Epidermal melanocyte (primary cell): ENCODE measurements around the gene IGHMBP2.

ENCODE experiments used
- DNase-seq: peaks from one replicate; pipeline ENCODE4 v3.0.0; 2011; ENCODE audit warnings: low spot score; ENCODE audit not compliant: insufficient read length

Gene IGHMBP2

DNA sequence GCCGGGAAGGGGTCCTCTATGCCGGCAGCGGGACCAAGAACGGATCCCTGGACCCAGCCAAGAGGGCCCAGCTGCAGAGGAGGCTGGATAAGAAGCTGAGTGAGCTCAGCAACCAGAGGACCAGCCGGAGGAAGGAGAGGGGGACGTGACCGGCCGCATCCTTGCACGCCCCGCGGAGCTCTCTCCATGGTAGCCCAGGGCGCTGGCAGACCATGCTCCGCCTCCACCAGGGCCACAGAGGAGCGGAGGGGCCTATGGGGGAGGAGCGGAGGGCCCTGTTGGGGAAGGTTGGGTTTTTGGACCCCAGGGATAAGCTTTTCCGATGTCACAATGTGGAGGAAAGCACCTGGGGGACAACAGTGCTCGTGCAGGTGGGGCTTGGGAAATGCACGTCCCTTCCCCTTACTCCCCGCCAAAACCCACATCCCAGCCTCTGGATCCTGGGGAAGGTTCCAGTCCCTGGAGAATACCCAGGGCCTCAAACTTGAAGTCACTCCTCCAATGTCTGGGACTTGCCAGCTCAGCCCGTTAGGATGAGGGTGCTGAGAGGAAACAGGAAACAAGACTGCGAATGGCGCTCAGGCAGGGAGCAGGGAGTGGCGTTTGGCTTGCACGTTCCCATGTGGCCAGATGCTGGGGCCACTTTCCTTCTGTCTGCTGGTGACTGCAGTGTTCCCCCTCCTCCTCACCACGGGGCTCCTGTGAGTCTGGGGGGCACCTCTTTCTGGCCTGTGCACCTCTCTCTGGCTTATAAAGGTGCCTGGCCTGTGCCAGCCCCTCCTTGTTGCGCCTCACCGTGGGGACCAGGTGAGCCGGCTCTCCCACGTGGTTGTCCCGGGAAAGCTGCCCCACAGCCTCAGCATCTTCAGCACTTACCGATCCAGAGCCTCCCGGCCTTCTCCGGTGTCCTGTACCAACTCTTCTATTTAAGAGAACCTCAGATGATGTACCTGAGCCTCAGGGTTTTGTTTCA lies 36.2 kb downstream of the IGHMBP2 start:
- no peak for DNase-seq

- no peak for DNase-seq
Measured at GRCh38 chr11:68940651-68941323, 37.1 kb downstream of the IGHMBP2 start.

GRCh38 chr11:68941324-68942094 lies 37.8 kb downstream of the IGHMBP2 start:
- no peak for DNase-seq

DNA sequence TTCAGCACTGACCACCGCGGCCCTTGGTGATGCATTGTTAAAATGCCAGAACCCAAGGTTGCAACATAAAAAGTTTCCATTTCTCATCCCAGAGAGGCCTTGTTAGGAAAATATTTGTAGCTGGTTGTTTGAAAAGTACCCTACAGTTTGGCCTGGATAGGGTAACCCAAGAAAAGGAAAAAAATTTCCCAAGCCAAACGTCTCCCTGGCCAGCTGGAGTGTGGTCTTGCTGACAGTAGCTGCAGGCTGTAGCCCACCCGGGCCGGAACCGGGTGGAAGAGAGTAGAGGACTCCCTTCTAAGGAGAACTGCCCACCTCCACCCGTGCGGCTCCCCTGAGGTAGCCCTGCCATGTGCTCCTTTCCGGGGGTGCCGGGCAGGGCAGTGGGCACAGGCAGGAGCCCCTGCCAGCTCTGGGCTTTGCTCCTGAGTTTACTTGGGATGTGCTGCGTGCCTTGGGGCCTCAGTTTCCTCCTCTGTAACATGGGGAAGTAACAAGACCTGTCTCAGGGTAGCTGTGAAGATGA lies 38.5 kb downstream of the IGHMBP2 start:
- no peak for DNase-seq

DNA sequence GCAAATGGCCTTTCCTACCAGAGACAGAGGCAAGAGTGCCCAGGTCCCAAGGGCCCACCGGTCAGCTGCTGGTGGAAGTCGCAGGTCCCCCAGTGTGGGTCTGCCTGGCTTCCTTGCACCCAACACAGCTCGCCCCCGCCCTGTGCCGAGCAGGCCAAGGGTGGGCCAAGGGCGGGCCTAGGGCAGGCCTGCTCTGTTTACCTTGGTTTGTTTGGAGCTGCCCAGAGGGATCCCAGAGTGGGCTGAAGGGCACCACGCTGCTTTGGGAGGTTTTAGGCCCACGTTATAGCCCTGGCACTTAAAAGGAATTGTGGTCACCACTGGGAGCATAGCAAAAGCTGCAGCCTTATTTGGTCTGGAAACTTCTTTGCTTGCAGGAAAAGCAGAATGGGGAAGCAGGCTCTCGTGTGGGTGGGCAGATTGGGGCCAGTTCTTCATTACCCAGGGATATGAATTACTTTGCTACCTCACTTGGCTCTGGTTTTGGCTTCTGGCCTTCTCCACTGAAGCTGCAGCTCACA lies 39.1 kb downstream of the IGHMBP2 start:
- DNase-seq, result no peak

- peak; percentile 87 for DNase-seq
Measured at GRCh38 chr11:68946416-68947090, 42.9 kb downstream of the IGHMBP2 start.

DNA sequence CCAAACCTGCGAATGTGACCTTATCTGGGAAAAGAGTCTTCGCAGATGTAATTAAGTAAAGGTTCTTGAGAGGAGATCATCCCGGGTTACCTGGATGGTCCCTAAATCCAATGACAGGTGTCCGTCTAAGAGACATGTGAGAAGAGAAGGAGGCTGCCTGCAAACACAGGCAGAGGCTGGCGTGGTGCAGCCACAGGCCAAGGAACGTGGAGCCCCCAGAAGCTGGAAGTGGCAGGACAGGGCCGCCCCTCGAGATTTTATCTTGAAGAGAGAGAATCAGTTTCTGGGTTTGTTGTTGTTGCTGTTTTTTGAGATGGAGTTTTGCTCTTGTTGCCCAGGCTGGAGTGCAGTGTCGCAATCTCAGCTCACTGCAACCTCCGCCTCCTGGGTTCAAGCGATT lies 43.5 kb downstream of the IGHMBP2 start:
- no peak for DNase-seq

GRCh38 chr11:68948496-68948895 lies 44.8 kb downstream of the IGHMBP2 start:
- DNase-seq, result no peak

- no peak for DNase-seq
Measured at GRCh38 chr11:68948935-68949334, 45.2 kb downstream of the IGHMBP2 start.

DNA sequence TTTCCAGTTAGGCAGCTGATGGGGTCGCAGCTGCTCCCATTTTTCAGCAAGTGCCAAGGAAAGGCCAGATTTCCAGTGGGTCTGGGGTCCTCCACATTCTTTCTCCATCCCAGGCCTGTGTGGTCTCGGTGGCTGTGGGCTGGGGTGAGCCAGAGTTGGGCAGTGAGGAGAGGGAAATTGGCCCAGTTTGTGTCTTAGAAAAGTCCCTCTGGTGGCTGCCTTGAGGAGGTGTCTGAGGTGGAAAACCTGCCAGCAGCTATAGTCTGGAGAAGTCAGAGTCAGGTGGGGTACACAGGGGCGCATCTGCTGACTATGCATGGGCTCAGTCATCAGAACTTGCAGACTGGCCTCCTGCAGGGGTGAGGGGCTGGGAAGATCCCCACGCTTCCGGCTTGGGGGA lies 46.6 kb downstream of the IGHMBP2 start:
- no peak for DNase-seq

- DNase-seq, result no peak
Measured at GRCh38 chr11:68950762-68951161, 47.1 kb downstream of the IGHMBP2 start.

GRCh38 chr11:68954836-68955606 lies 51.3 kb downstream of the IGHMBP2 start:
- DNase-seq, result no peak

- no peak for DNase-seq
Measured at GRCh38 chr11:68955607-68955958, 51.9 kb downstream of the IGHMBP2 start.

- DNase-seq, result no peak
Measured at GRCh38 chr11:68956142-68956541, 52.5 kb downstream of the IGHMBP2 start.

DNA sequence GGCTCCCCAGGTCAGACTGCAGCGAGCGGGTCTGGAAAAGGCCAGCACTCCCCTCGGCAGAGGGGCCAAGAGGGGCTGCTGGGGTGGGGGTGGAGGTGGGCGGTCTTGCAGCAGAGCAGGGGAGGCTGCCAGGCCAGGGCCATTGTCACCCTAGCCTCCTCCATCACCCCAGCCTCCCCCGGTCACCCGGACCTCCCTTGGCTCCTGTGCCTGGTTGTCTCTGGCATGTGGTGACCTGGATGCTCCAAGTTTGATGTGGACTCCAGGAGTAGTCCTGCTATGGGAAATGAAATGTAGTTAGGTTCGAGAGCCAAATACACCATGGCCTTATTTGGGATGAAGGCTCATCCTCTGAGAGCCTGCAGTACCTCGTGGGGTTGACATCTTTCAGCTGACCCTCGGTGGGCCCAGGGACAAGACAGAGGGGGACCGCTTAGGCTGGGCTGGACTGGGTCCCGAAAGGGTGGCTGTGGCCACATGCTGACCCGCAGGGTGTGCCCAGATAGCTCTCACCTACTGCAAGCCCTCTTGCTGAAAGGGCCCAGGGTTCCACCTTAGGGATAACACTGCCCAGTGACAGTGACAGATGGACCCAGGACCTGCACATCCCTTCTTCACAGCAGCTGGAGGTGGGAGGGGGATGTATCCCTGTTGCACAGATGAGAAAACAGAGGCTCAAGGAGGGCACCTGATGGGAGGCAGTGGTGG lies 53.0 kb downstream of the IGHMBP2 start:
- DNase-seq, result no peak

GRCh38 chr11:68958211-68958610 lies 54.5 kb downstream of the IGHMBP2 start:
- no peak for DNase-seq

DNA sequence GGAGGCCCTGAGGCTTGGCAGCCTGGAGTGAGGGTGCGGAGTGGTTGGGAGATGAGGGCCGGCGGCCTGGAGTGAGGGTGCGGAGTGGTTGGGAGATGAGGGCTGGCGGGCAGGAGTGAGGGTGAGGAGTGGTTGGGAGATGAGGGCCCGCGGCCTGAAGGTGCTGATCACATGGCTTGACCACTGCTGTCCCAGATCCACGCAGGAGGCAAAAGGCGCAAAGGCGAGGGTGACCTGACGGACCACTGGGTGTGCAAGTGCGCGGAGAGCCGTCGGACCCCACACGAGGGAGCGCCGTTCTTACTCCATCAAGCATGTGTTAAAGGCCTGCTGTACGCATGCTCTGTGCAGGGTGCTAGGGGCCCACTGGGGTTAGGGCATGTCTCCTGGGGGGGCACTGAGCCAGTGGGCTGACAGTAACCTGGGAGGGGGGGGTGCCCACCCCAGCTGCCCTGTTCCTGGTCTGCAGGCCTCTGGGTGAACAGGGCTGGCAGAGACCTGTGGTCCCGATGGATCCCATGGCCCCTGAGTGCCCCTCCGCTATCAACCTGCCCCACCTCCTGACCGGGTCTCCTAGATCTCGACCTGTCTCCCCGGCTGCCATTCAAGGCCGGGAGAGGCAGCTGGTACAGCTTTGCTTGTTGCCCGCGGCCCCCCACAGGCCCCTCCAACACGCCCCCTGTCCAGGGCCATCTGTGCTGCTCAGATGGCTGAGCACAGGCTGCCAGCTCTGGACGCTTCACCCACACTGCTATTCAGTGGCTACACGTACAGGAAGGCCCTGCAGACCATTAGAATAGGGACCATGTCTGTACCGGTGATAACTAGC lies 56.0 kb downstream of the IGHMBP2 start:
- DNase-seq, result no peak

DNA sequence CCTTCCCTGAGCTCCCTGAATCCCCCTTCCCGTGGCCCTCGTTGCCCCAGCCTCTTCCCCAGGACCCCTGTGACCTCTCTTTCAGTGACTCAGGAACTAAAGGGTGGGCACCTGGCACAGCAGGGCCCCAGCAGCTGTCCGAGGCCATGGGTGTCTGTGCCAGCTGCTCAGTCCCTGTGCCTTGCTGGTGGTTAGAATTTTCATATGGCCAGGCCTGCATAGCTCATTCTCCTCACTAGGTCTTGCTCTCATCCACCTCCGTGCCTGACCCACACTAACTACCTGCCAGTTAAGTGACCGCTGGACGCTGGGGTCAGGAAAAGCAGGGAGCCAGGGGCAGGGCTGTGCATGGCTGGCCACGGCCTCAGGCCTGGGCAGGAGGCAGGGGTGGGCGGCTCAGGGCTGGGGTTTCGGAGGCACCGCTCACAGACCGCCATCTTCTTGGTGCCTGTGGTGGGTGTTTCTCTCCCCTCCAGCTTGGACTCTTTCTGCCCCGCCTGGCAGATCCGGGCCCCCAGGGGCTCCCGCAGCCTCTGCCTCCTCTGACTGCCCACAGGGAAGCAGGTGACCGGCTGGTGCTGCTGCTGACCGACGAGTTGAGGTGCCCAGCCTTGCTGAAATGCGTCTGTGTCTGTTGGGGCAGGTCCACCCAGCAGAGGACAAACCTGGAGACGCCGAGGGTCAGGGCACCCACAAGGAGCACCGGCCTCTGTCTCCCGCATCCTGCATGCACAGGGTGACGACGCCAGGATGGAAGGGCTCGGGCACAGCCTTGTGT lies 56.8 kb downstream of the IGHMBP2 start:
- no peak for DNase-seq
